Endothelial cell of umbilical vein (primary cell): ENCODE data around the gene HSD17B4. TPM values are rescaled to one million over a fixed set of nuclear protein-coding genes. Genes with fewer than 3 reads are reported as not detected.

Experiments used
- BruUV-seq: library from RNA; stranded (reverse); fragments of 400-500 nt; replicated peaks from 2 replicates; lab custom pipeline; 2021; lab: Mats Ljungman, UMichigan
- CTCF ChIA-PET: fragments of 300-600, 350-600 bp; sonication (Branson Sonifier 250); formaldehyde crosslinking; loops from one replicate; lab custom pipeline; 2021; ENCODE audit warnings: antibody characterized with exemption, inconsistent platforms; lab: Charles Lee
- POLR2A ChIA-PET: fragments of 300-600, 350-600 bp; sonication (Branson Sonifier 250); formaldehyde crosslinking; loops from one replicate; lab custom pipeline; 2021; ENCODE audit warnings: antibody characterized with exemption, inconsistent platforms; lab: Charles Lee
- DNase-seq: peaks from one replicate; pipeline ENCODE4 v3.0.0-alpha.2; 2011; ENCODE audit warnings: low read depth, low spot score
- FAIRE-seq: peaks from 2 replicates; lab custom pipeline; 2011; peaks lifted over from hg19 to GRCh38; lab: Jason Lieb, UNC
- H2AFZ ChIP-seq: 2 replicates; pipeline ENCODE4 v1.6.0; 2012; ENCODE audit warnings: low read depth, low read length, control low read depth, inconsistent platforms
- H3K27ac ChIP-seq: 2 replicates; pipeline ENCODE4 v1.5.1; 2011; ENCODE audit warnings: low read depth, mild to moderate bottlenecking, control low read depth, low read length, moderate library complexity; ENCODE audit not compliant: insufficient read depth
- H3K27me3 ChIP-seq, 2 experiments: 2 replicates each; pipeline versions ENCODE4 v1.6.0 to v1.6.1; 2011; ENCODE audit warnings: low read length in 2 of 2, mixed read lengths in 1 of 2; ENCODE audit not compliant: control insufficient read depth in 2 of 2, insufficient read depth in 2 of 2
- H3K36me3 ChIP-seq, 2 experiments: 2 replicates in 1 of 2; 3 replicates in 1 of 2; pipeline ENCODE4 v1.5.1; 2011; ENCODE audit warnings: low read length in 2 of 2, mild to moderate bottlenecking in 1 of 2, moderate library complexity in 1 of 2; ENCODE audit not compliant: control insufficient read depth in 2 of 2, insufficient read depth in 2 of 2; ENCODE audit errors: extremely low read depth in 1 of 2
- H3K4me1 ChIP-seq: 3 replicates; pipeline ENCODE4 v1.5.1; 2011; ENCODE audit warnings: mild to moderate bottlenecking, low read length; ENCODE audit not compliant: control insufficient read depth, insufficient read depth; ENCODE audit errors: extremely low read depth
- H3K4me2 ChIP-seq: 2 replicates; pipeline ENCODE4 v1.6.1; 2011; ENCODE audit warnings: low read length, control low read depth, mixed read lengths; ENCODE audit not compliant: insufficient read depth
- H3K4me3 ChIP-seq, 3 experiments: fragments of 200-600 bp in 1 of 3; sonication (generic), shearing (Covaris generic) in 1 of 3; replicated peaks in 1 of 3; 2 replicates each; pipeline ENCODE4 v1.5.1; 2011 to 2016; ENCODE audit warnings: control low read depth in 3 of 3, low read length in 3 of 3, mild to moderate bottlenecking in 2 of 3, inconsistent platforms in 1 of 3, low read depth in 1 of 3, moderate library complexity in 1 of 3; ENCODE audit not compliant: insufficient read depth in 1 of 3
- H3K79me2 ChIP-seq: 2 replicates; pipeline ENCODE4 v1.6.0; 2012; ENCODE audit warnings: low read length, inconsistent platforms; ENCODE audit not compliant: control insufficient read depth, insufficient read depth
- H3K9ac ChIP-seq: replicated peaks from 2 replicates; pipeline ENCODE3; 2011; ENCODE audit warnings: low read length, control low read depth; ENCODE audit not compliant: insufficient read depth; ENCODE audit errors: extremely low read depth
- H3K9me1 ChIP-seq: replicated peaks from 3 replicates; pipeline ENCODE4 v1.6.0; 2011; ENCODE audit warnings: mild to moderate bottlenecking, low read length; ENCODE audit not compliant: control insufficient read depth, insufficient read depth; ENCODE audit errors: extremely low read depth
- H3K9me3 ChIP-seq: replicated peaks from 2 replicates; pipeline ENCODE4 v1.5.1; 2012; ENCODE audit warnings: low read length, inconsistent platforms; ENCODE audit not compliant: control insufficient read depth, insufficient read depth
- H4K20me1 ChIP-seq: replicated peaks from 2 replicates; pipeline ENCODE3; 2011; ENCODE audit warnings: mild to moderate bottlenecking, low read length; ENCODE audit not compliant: control insufficient read depth, insufficient read depth; ENCODE audit errors: extremely low read depth
- CTCF ChIP-seq, 2 donors: IDR thresholded peaks; 1 replicate in 1 of 2; 2 replicates in 1 of 2; pipeline ENCODE4 v1.5.1; 2011; ENCODE audit warnings: low read length in 2 of 2, mild to moderate bottlenecking in 2 of 2, moderate library complexity in 2 of 2, control low read depth in 1 of 2, inconsistent platforms in 1 of 2, low read depth in 1 of 2; ENCODE audit not compliant: insufficient read depth in 1 of 2; ENCODE audit errors: extremely low read depth in 1 of 2
- EZH2 ChIP-seq: IDR thresholded peaks from 2 replicates; pipeline ENCODE4 v1.6.1; 2012; ENCODE audit warnings: borderline replicate concordance, low read depth, mild to moderate bottlenecking, moderate library complexity, low read length, inconsistent platforms; ENCODE audit not compliant: severe bottlenecking
- FOS ChIP-seq: IDR thresholded peaks from 2 replicates; pipeline ENCODE4 v1.6.1; 2011; ENCODE audit warnings: mild to moderate bottlenecking, low read length, moderate library complexity, borderline replicate concordance; ENCODE audit not compliant: insufficient read depth
- GATA2 ChIP-seq: IDR thresholded peaks from 2 replicates; pipeline ENCODE4 v1.7.0; 2011; ENCODE audit warnings: low read depth, mild to moderate bottlenecking, moderate library complexity, mixed read lengths, low read length; ENCODE audit not compliant: insufficient read length, insufficient read depth
- JUN ChIP-seq: IDR thresholded peaks from 2 replicates; pipeline ENCODE4 v1.6.1; 2011; ENCODE audit warnings: borderline replicate concordance, low read depth; ENCODE audit not compliant: insufficient read length, insufficient read depth
- MAX ChIP-seq: IDR thresholded peaks from 2 replicates; pipeline ENCODE4 v1.6.1; 2011; ENCODE audit not compliant: insufficient read depth, insufficient read length
- MYC ChIP-seq: IDR thresholded peaks from one replicate; pipeline ENCODE4 v1.6.1; 2011; ENCODE audit warnings: mild to moderate bottlenecking, low read depth, low read length
- POLR2A ChIP-seq: IDR thresholded peaks from 2 replicates; pipeline ENCODE4 v1.6.1; 2012; ENCODE audit warnings: low read depth, mild to moderate bottlenecking, control low read depth, low read length
- POLR2AphosphoS5 ChIP-seq: IDR thresholded peaks from 2 replicates; pipeline ENCODE4 v1.6.1; 2012; ENCODE audit warnings: low read depth, mild to moderate bottlenecking, control low read depth, low read length, moderate library complexity; ENCODE audit not compliant: insufficient read depth
- dilution Hi-C: fragments of 300-500 bp; cut with MboI; formaldehyde crosslinking; loops from one replicate; pipeline ENCODE4 v1.15.0; 2019; ENCODE audit warnings: low sequenced_read_pairs; ENCODE audit not compliant: extremely low pct_ligation_motif_present
- intact Hi-C: fragments of 100-400 bp; cut with micrococcal nuclease; formaldehyde crosslinking; loops from one replicate; pipeline ENCODE4 v1.10.0; 2022
- polyA plus RNA-seq, 4 experiments: library from polyadenylated mRNA; depleted of rRNA in 3 of 4; stranded (reverse) in 3 of 4; unstranded in 1 of 4; fragments of >200 nt; gene quantifications; 2 replicates each; pipeline versions ENCODE4 v1.2.1 to v1.2.3, GENCODE V29; 2011 to 2012; ENCODE audit warnings: missing spikeins in 1 of 4
- total RNA-seq: library from RNA; stranded (reverse); gene quantifications from 2 replicates; pipeline ENCODE4 v1.2.3, GENCODE V29; 2021

HSD17B4 gene
- total and polyA plus RNA-seq, 2 donors (not counting 3 experiments of a cell fraction or from before 2014, with no cell fraction given) = 91.4 to 124 TPM

GRCh38 chr5:119417891-119418605, 34.2 kb upstream of the HSD17B4 start:
- ChIA-PET CTCF (interaction anchor here (0.7 to 1.3 kb wide), 4 partner anchors 17 to 430 kb away, joined by 3 to 11 read pairs (median 3); partner anchors contain the start of gene DTWD2), POLR2A (no interaction called here)
- no peaks in the 10 kb centered on the region for H3K9me3 ChIP-seq
- dilution Hi-C loops (no loop called here), intact Hi-C loops (no loop called here)
- H3K27ac ChIP-seq = no peak overlapping the region
- H3K27me3 ChIP-seq = peaks cover 10 to 14% of the 10 kb centered on the region in 2 experiments
- no peak for FAIRE-seq
- BruUV-seq = no TSS peak
- no peaks in the 10 kb centered on the region for H3K36me3 ChIP-seq
- H4K20me1 ChIP-seq = no peaks in the 10 kb centered on the region
- H3K9me1 ChIP-seq = no peaks in the 10 kb centered on the region
- no peaks in the 10 kb centered on the region for H3K4me1 ChIP-seq
- no peak overlapping the region for H3K4me3 ChIP-seq
- TF ChIP-seq POLR2AphosphoS5 = no peak
- no peak for TF ChIP-seq JUN
- TF ChIP-seq GATA2 = no peak
- TF ChIP-seq EZH2 = no peak
- no peak for TF ChIP-seq FOS
- no peak for TF ChIP-seq CTCF (IDR thresholded peaks at IDR 0.05; ENCODE audit: extremely low read depth in 1 of 2, insufficient read depth in 1 of 2, low read depth in 1 of 2, low read length in 2 of 2)
- TF ChIP-seq POLR2A = no peak
- no peak for TF ChIP-seq MYC
- no peak for TF ChIP-seq MAX
- H3K79me2 ChIP-seq = no peaks in the 10 kb centered on the region
- no peak overlapping the region for H3K9ac ChIP-seq
- DNase-seq = no peak
- no peak overlapping the region for H3K4me2 ChIP-seq
- no peak overlapping the region for H2AFZ ChIP-seq
